ENCODE measurements around the gene TMEM266. TPM values are rescaled to one million over a fixed set of nuclear protein-coding genes. Genes with fewer than 3 reads are reported as not detected.

The TMEM266 gene
- total and polyA plus RNA-seq, 2 of the 4 experiments (the other 2 are of a cell fraction), result not detected

- peaks cover 2% of the 10 kb centered on the region; the same call in 1 of the 2 replicates for H3K9me1 ChIP-seq (ENCODE audit: insufficient read depth, low read length)
- no peak overlapping the region for H2BK5ac ChIP-seq (ENCODE audit: low read depth, low read length, poor library complexity, severe bottlenecking)
- H3K27me3 ChIP-seq (ENCODE audit: control insufficient read depth, insufficient read depth, low read length), result no peaks in the 10 kb centered on the region
- no peak overlapping the region for H3K27ac ChIP-seq (ENCODE audit: insufficient read depth, low read length)
- CTCF ChIA-PET, result interaction anchor here (1.8 kb wide), 1 partner anchor 30 kb away, joined by 4 read pairs; no protein-coding TSS in a partner anchor
- H3K56ac ChIP-seq (ENCODE audit: extremely low read depth, insufficient read depth, low read length), result no peak overlapping the region
- no TSS peak for BruUV-seq (replicated peaks)
- no peak overlapping the region for H3K23ac ChIP-seq (ENCODE audit: low read depth, low read length)
- H3K4me2 ChIP-seq (ENCODE audit: low read depth, low read length), result no peak overlapping the region
- in situ Hi-C loops (cut with MboI; ENCODE audit: low sequenced_read_pairs), result no loop called here
- WGBS, 2 experiments (ENCODE audit: extremely low coverage in 2 of 2, insufficient read length in 1 of 2), result 84% methylated on average over 6 of the region's 7 CpGs; no CpG with 5 or more reads in 1 of the 2 experiments
- H3K4me1 ChIP-seq (ENCODE audit: control insufficient read depth, insufficient read depth, low read length), result peaks cover 17% of the 10 kb centered on the region
- no peak overlapping the region for H3K4me3 ChIP-seq (ENCODE audit: insufficient read depth, low read depth, low read length)
- DNase-seq (peak; percentile 17), ATAC-seq (ENCODE audit: low read depth) (no peak)
- H4K20me1 ChIP-seq (ENCODE audit: insufficient read depth, low read length), result no peaks in the 10 kb centered on the region
- H3K14ac ChIP-seq (replicated peaks; ENCODE audit: low read depth, low read length), result no peak overlapping the region
- H2BK120ac ChIP-seq (ENCODE audit: low read depth, low read length), result no peak overlapping the region
- H4K8ac ChIP-seq (ENCODE audit: low read depth in 2 of 2, low read length in 2 of 2), result no peak overlapping the region
- H3K9me3 ChIP-seq (ENCODE audit: control insufficient read depth, insufficient read depth, low read length), result no peaks in the 10 kb centered on the region
- no peak overlapping the region for H3K18ac ChIP-seq (ENCODE audit: low read depth, low read length)
- no peak overlapping the region for H3K9ac ChIP-seq (ENCODE audit: low read depth, low read length)
- H3K4ac ChIP-seq (ENCODE audit: low read depth, low read length), result 0 out of 2 replicates have a peak overlapping the region, but pooled peaks have one; percentile 34
- no peaks in the 10 kb centered on the region for H3K79me1 ChIP-seq (ENCODE audit: low read depth in 1 of 2, low read length in 2 of 2)
- H2AK9ac ChIP-seq (replicated peaks; ENCODE audit: low read depth, low read length, poor library complexity), result no peak overlapping the region
- no peak overlapping the region for H4K5ac ChIP-seq (ENCODE audit: low read depth, low read length)
- no peak overlapping the region; the same call in 1 of the 2 replicates for H2AK5ac ChIP-seq (ENCODE audit: low read depth, low read length)
- TF ChIP-seq RFX5 (IDR thresholded peaks at IDR 0.05; ENCODE audit: low read depth, low read length), result no peak
- dilution Hi-C loops (cut with HindIII; ENCODE audit: low sequenced_read_pairs, unreplicated experiment), result no loop called here
- POLR2A ChIA-PET (ENCODE audit: unreplicated experiment), result no interaction called here
- H3K36me3 ChIP-seq (ENCODE audit: control insufficient read depth, insufficient read depth, low read length), result no peaks in the 10 kb centered on the region
- intact Hi-C loops (cut with micrococcal nuclease), result no loop called here
- no peak overlapping the region for H2BK20ac ChIP-seq (ENCODE audit: low read depth, low read length)
- H2AFZ ChIP-seq (replicated peaks; ENCODE audit: low read length, poor library complexity), result no peak overlapping the region
- H4K91ac ChIP-seq (ENCODE audit: insufficient read depth, low read depth, low read length), result no peak overlapping the region
- no peak overlapping the region for H2BK15ac ChIP-seq (ENCODE audit: low read depth, low read length)
Measured at GRCh38 chr15:76155731-76156130, 95.9 kb downstream of the TMEM266 start.
